Astrocyte (in vitro differentiated cells and primary cell): ENCODE measurements around the gene POLD3. TPM values are rescaled to one million over a fixed set of nuclear protein-coding genes. Genes with fewer than 3 reads are reported as not detected.
A peak's percentile ranks its signal among the peaks of the same experiment; 100 is the strongest.

Experiments
- DNase-seq: peaks from one replicate; pipeline ENCODE4 v3.0.0-alpha.2; 2010; ENCODE audit warnings: low read depth
- FAIRE-seq: peaks from 2 replicates; lab custom pipeline; 2011; peaks lifted over from hg19 to GRCh38; lab: Jason Lieb, UNC
- H2AFZ ChIP-seq: 2 replicates; pipeline ENCODE4 v1.6.0; 2012; ENCODE audit warnings: low read depth, low read length, inconsistent platforms
- H3K27ac ChIP-seq: 2 replicates; pipeline ENCODE4 v1.5.1; 2011; ENCODE audit warnings: low read depth, low read length, inconsistent platforms
- H3K27me3 ChIP-seq: 2 replicates; pipeline ENCODE4 v1.6.0; 2011; ENCODE audit warnings: low read length, inconsistent platforms; ENCODE audit not compliant: insufficient read depth
- H3K36me3 ChIP-seq: 2 replicates; pipeline ENCODE4 v1.5.1; 2011; ENCODE audit warnings: low read length, inconsistent platforms; ENCODE audit not compliant: insufficient read depth
- H3K4me1 ChIP-seq: 2 replicates; pipeline ENCODE4 v1.5.1; 2011; ENCODE audit warnings: low read length, inconsistent platforms; ENCODE audit not compliant: insufficient read depth
- H3K4me2 ChIP-seq: 2 replicates; pipeline ENCODE4 v1.6.0; 2012; ENCODE audit warnings: low read length, inconsistent platforms
- H3K4me3 ChIP-seq: 2 replicates; pipeline ENCODE4 v1.5.1; 2011; ENCODE audit warnings: low read depth, mild to moderate bottlenecking, low read length, inconsistent platforms; ENCODE audit not compliant: insufficient read depth
- H3K79me2 ChIP-seq: 2 replicates; pipeline ENCODE4 v1.6.0; 2012; ENCODE audit warnings: mild to moderate bottlenecking, low read length, inconsistent platforms; ENCODE audit not compliant: insufficient read depth
- H3K9ac ChIP-seq: 2 replicates; pipeline ENCODE4 v1.6.0; 2012; ENCODE audit warnings: mild to moderate bottlenecking, low read length, inconsistent platforms
- H3K9me3 ChIP-seq: 2 replicates; pipeline ENCODE4 v1.5.1; 2012; ENCODE audit warnings: low read depth, mild to moderate bottlenecking, low read length, inconsistent platforms; ENCODE audit not compliant: insufficient read depth
- H4K20me1 ChIP-seq: 2 replicates; pipeline ENCODE4 v1.6.0; 2012; ENCODE audit warnings: low read length, inconsistent platforms; ENCODE audit not compliant: insufficient read depth
- H3K27ac Mint-ChIP-seq: one replicate; pipeline ENCODE4 v1.8.0; 2021; ENCODE audit warnings: mild to moderate bottlenecking, mixed read lengths; ENCODE audit not compliant: unreplicated experiment
- H3K27me3 Mint-ChIP-seq: one replicate; pipeline ENCODE4 v1.8.0; 2021; ENCODE audit warnings: low read depth, mixed read lengths; ENCODE audit not compliant: unreplicated experiment
- H3K36me3 Mint-ChIP-seq: one replicate; pipeline ENCODE4 v1.8.0; 2021; ENCODE audit warnings: low read depth, mixed read lengths; ENCODE audit not compliant: unreplicated experiment
- H3K4me1 Mint-ChIP-seq: one replicate; pipeline ENCODE4 v1.8.0; 2021; ENCODE audit warnings: low read depth, mixed read lengths; ENCODE audit not compliant: unreplicated experiment
- H3K4me3 Mint-ChIP-seq: one replicate; pipeline ENCODE4 v1.8.0; 2021; ENCODE audit warnings: mild to moderate bottlenecking, moderate library complexity, mixed read lengths; ENCODE audit not compliant: unreplicated experiment
- H3K9me3 Mint-ChIP-seq: one replicate; pipeline ENCODE4 v1.8.0; 2021; ENCODE audit warnings: mild to moderate bottlenecking, mixed read lengths; ENCODE audit not compliant: unreplicated experiment
- CTCF ChIP-seq: IDR thresholded peaks from 2 replicates; pipeline ENCODE4 v1.5.1; 2011; ENCODE audit warnings: low read depth, mild to moderate bottlenecking, inconsistent platforms, low read length, moderate library complexity; ENCODE audit not compliant: insufficient read depth
- EZH2 ChIP-seq: IDR thresholded peaks from 2 replicates; pipeline ENCODE4 v1.6.1; 2012; ENCODE audit warnings: mild to moderate bottlenecking, low read length, inconsistent platforms; ENCODE audit not compliant: insufficient read depth
- total RNA-seq: library from RNA; stranded (reverse); gene quantifications from 2 replicates; pipeline ENCODE4 v1.2.1, GENCODE V29; 2021

Gene POLD3
- total RNA-seq, 1 donor from 2014 or later, result 6.5 TPM

GRCh38 chr11:74672956-74673692 is 80.7 kb downstream of the POLD3 start:
- H3K27me3 Mint-ChIP-seq, result peaks cover 4% of the 10 kb centered on the region
- H3K9me3 Mint-ChIP-seq, result peaks cover 6% of the 10 kb centered on the region
- Histone ChIP-seq H3K9ac (peak overlapping the region; percentile 78), H3K4me2 (peak overlapping the region; percentile 65), H3K27me3 (no peaks in the 10 kb centered on the region), H3K27ac (peak overlapping the region; percentile 97), H3K79me2 (no peaks in the 10 kb centered on the region), H3K36me3 (no peaks in the 10 kb centered on the region), H2AFZ (peak overlapping the region; percentile 61), H3K4me3 (no peak overlapping the region), H3K9me3 (no peaks in the 10 kb centered on the region), H4K20me1 (no peaks in the 10 kb centered on the region), H3K4me1 (peaks cover 28% of the 10 kb centered on the region)
- H3K36me3 Mint-ChIP-seq, result peaks cover 8% of the 10 kb centered on the region
- H3K4me3 Mint-ChIP-seq, result no peak overlapping the region
- FAIRE-seq (peak; percentile 78), DNase-seq (peak; percentile 98)
- H3K27ac Mint-ChIP-seq, result peak overlapping the region; percentile 81
- no peak for TF ChIP-seq CTCF
- TF ChIP-seq EZH2, result no peak
- peaks cover 16% of the 10 kb centered on the region for H3K4me1 Mint-ChIP-seq

- TF ChIP-seq CTCF (no peak), EZH2 (no peak)
- Histone ChIP-seq H3K4me3 (no peak overlapping the region), H3K27me3 (no peaks in the 10 kb centered on the region), H3K9me3 (no peaks in the 10 kb centered on the region), H2AFZ (peak overlapping the region; percentile 9), H3K4me1 (peaks cover 28% of the 10 kb centered on the region), H3K9ac (peak overlapping the region; percentile 78), H3K36me3 (no peaks in the 10 kb centered on the region), H3K27ac (peak overlapping the region; percentile 97), H3K4me2 (peak overlapping the region; percentile 65), H4K20me1 (no peaks in the 10 kb centered on the region), H3K79me2 (no peaks in the 10 kb centered on the region)
- Mint-ChIP-seq H3K4me1 (peaks cover 16% of the 10 kb centered on the region), H3K9me3 (peaks cover 6% of the 10 kb centered on the region), H3K36me3 (peaks cover 8% of the 10 kb centered on the region), H3K27ac (peak overlapping the region; percentile 81), H3K27me3 (peaks cover 6% of the 10 kb centered on the region), H3K4me3 (no peak overlapping the region)
- DNase-seq, result no peak
- no peak for FAIRE-seq
Measured at GRCh38 chr11:74673693-74674360, 81.4 kb downstream of the POLD3 start.

GRCh38 chr11:74675761-74676160 is 83.4 kb downstream of the POLD3 start:
- H3K36me3 Mint-ChIP-seq, result peaks cover 4% of the 10 kb centered on the region
- DNase-seq (no peak), FAIRE-seq (no peak)
- TF ChIP-seq EZH2 (no peak), CTCF (no peak)
- Histone ChIP-seq H3K36me3 (no peaks in the 10 kb centered on the region), H3K79me2 (no peaks in the 10 kb centered on the region), H3K9ac (no peak overlapping the region), H4K20me1 (no peaks in the 10 kb centered on the region), H3K27ac (no peak overlapping the region), H3K9me3 (no peaks in the 10 kb centered on the region), H3K4me3 (no peak overlapping the region), H2AFZ (no peak overlapping the region), H3K27me3 (no peaks in the 10 kb centered on the region), H3K4me2 (no peak overlapping the region), H3K4me1 (peaks cover 28% of the 10 kb centered on the region)
- H3K4me1 Mint-ChIP-seq, result peaks cover 16% of the 10 kb centered on the region
- H3K27me3 Mint-ChIP-seq, result peaks cover 10% of the 10 kb centered on the region
- no peak overlapping the region for H3K4me3 Mint-ChIP-seq
- H3K9me3 Mint-ChIP-seq, result peaks cover 13% of the 10 kb centered on the region
- H3K27ac Mint-ChIP-seq, result no peak overlapping the region
